GM12878 (cell line): Measurements from ENCODE around the gene PDE9A. TPM values are rescaled to one million over a fixed set of nuclear protein-coding genes. Genes with fewer than 3 reads are reported as not detected.

Source experiments
- ATAC-seq: fragments of 200-7000 bp; cut with Tn5 transposase; 3 replicates; pipeline ENCODE4 v1.9.1; 2020; ENCODE audit warnings: mild to moderate bottlenecking, moderate library complexity
- BruUV-seq: library from RNA; stranded (reverse); fragments of 400-500 nt; replicated peaks from 2 replicates; lab custom pipeline; 2021; lab: Mats Ljungman, UMichigan
- CTCF ChIA-PET: fragments of 300-600 bp; sonication (Branson Sonifier 250); formaldehyde crosslinking; extraction: SDS; loops from one replicate; lab custom pipeline; 2021; ENCODE audit warnings: inconsistent platforms; lab: Yijun Ruan, JAX
- POLR2A ChIA-PET: fragments of 350-600 bp; formaldehyde crosslinking; extraction: SDS; loops from one replicate; lab custom pipeline; 2021; ENCODE audit warnings: inconsistent platforms; lab: Charles Lee
- RAD21 ChIA-PET: fragments of 300-600 bp; sonication (Branson Sonifier 250); formaldehyde crosslinking; loops from one replicate; lab custom pipeline; 2023; ENCODE audit warnings: antibody characterized with exemption; ENCODE audit not compliant: unreplicated experiment; lab: Charles Lee
- SMC1A ChIA-PET: fragments of 300-600 bp; sonication (Branson Sonifier 250); formaldehyde crosslinking; loops from one replicate; lab custom pipeline; 2023; ENCODE audit not compliant: unreplicated experiment, uncharacterized antibody; lab: Charles Lee
- DNase-seq: peaks from one replicate; pipeline ENCODE4 v3.0.0-alpha.2; 2011; ENCODE audit warnings: low read depth, low spot score
- FAIRE-seq: peaks from 3 replicates; lab custom pipeline; 2011; peaks lifted over from hg19 to GRCh38; lab: Jason Lieb, UNC
- H2AFZ ChIP-seq: 2 replicates; pipeline ENCODE4 v1.6.0; 2011; ENCODE audit warnings: low read depth, low read length, control low read depth; ENCODE audit not compliant: control insufficient read depth
- H3K27ac ChIP-seq: 2 replicates; pipeline ENCODE4 v1.5.1; 2011; ENCODE audit warnings: control low read depth; ENCODE audit not compliant: control insufficient read depth, insufficient read depth
- H3K27me3 ChIP-seq, 2 experiments: replicated peaks in 1 of 2; 2 replicates each; pipeline versions ENCODE4 v1.6.0 to v1.6.1; 2011; ENCODE audit warnings: low read length in 1 of 2; ENCODE audit not compliant: control insufficient read depth in 2 of 2, insufficient read depth in 2 of 2
- H3K36me3 ChIP-seq, 2 experiments: 2 replicates each; pipeline ENCODE4 v1.5.1; 2011; ENCODE audit warnings: low read length in 1 of 2; ENCODE audit not compliant: control insufficient read depth in 2 of 2, insufficient read depth in 2 of 2
- H3K4me1 ChIP-seq: 2 replicates; pipeline ENCODE4 v1.6.1; 2011; ENCODE audit warnings: mild to moderate bottlenecking, low read length, moderate library complexity, mixed read lengths; ENCODE audit not compliant: control insufficient read depth, insufficient read depth
- H3K4me2 ChIP-seq: 2 replicates; pipeline ENCODE4 v1.6.0; 2011; ENCODE audit warnings: control low read depth; ENCODE audit not compliant: control insufficient read depth, insufficient read depth
- H3K4me3 ChIP-seq: fragments of 200-600 bp; sonication (generic); 2 replicates; pipeline ENCODE4 v1.5.1; 2016
- H3K79me2 ChIP-seq: 2 replicates; pipeline ENCODE4 v1.6.0; 2011; ENCODE audit warnings: low read length; ENCODE audit not compliant: control insufficient read depth, insufficient read depth
- H3K9ac ChIP-seq: 2 replicates; pipeline ENCODE4 v1.8.0; 2011; ENCODE audit warnings: low read length, control low read depth, mixed read lengths; ENCODE audit not compliant: control insufficient read depth, insufficient read depth
- H3K9me3 ChIP-seq: replicated peaks from 3 replicates; pipeline ENCODE4 v1.5.1; 2011; ENCODE audit warnings: mild to moderate bottlenecking, low read length; ENCODE audit not compliant: control insufficient read depth, insufficient read depth
- H4K20me1 ChIP-seq: 2 replicates; pipeline ENCODE4 v1.6.0; 2011; ENCODE audit not compliant: control insufficient read depth, insufficient read depth
- ATF3 ChIP-seq: IDR thresholded peaks from 2 replicates; pipeline ENCODE4 v1.6.1; 2011; ENCODE audit warnings: low read depth, mild to moderate bottlenecking, low read length, moderate library complexity, borderline replicate concordance; ENCODE audit errors: extremely low read depth
- BCL11A ChIP-seq: IDR thresholded peaks from 2 replicates; pipeline ENCODE4 v1.6.1; 2011; ENCODE audit warnings: low read depth, low read length
- BRCA1 ChIP-seq: IDR thresholded peaks from 2 replicates; pipeline ENCODE4 v1.6.1; 2011; ENCODE audit warnings: low read depth, low read length, improper control_type of control experiment
- CBFB ChIP-seq: IDR thresholded peaks from 2 replicates; pipeline ENCODE4 v1.6.1; 2016; ENCODE audit warnings: antibody characterized with exemption, low read depth
- EED ChIP-seq: sonication (generic); IDR thresholded peaks from 2 replicates; pipeline ENCODE4 v1.6.1; 2016; ENCODE audit warnings: antibody characterized with exemption, low read depth
- EGR1 ChIP-seq, 2 experiments: IDR thresholded peaks; 1 replicate in 1 of 2; 2 replicates in 1 of 2; pipeline ENCODE4 v1.6.1; 2011 to 2012; ENCODE audit warnings: low read depth in 2 of 2, low read length in 2 of 2, borderline replicate concordance in 1 of 2, mild to moderate bottlenecking in 1 of 2, moderate library complexity in 1 of 2
- JUNB ChIP-seq: IDR thresholded peaks from 2 replicates; pipeline ENCODE4 v1.6.1; 2016; ENCODE audit warnings: antibody characterized with exemption, mild to moderate bottlenecking
- NFXL1 ChIP-seq: fragments of 450-650 bp; IDR thresholded peaks from 2 replicates; pipeline ENCODE4 v1.6.1; 2017; ENCODE audit warnings: antibody characterized with exemption, mild to moderate bottlenecking, borderline replicate concordance
- PAX5 ChIP-seq: IDR thresholded peaks from 2 replicates; pipeline ENCODE4 v1.6.1; 2011; ENCODE audit warnings: low read depth, low read length, borderline replicate concordance
- REST ChIP-seq: IDR thresholded peaks from 2 replicates; pipeline ENCODE4 v1.6.1; 2012; ENCODE audit warnings: mild to moderate bottlenecking, low read depth, low read length
- RFX5 ChIP-seq: IDR thresholded peaks from 2 replicates; pipeline ENCODE4 v1.6.1; 2011; ENCODE audit warnings: low read depth, low read length, improper control_type of control experiment
- SKIL ChIP-seq: fragments of 450-650 bp; IDR thresholded peaks from 2 replicates; pipeline ENCODE4 v1.6.1; 2017; ENCODE audit warnings: mild to moderate bottlenecking, low read depth, inconsistent platforms; ENCODE audit not compliant: poor library complexity, severe bottlenecking
- SPI1 ChIP-seq: IDR thresholded peaks from 2 replicates; pipeline ENCODE4 v1.6.1; 2011; ENCODE audit warnings: low read depth, mild to moderate bottlenecking, low read length, moderate library complexity, borderline replicate concordance; ENCODE audit not compliant: insufficient read depth
- SREBF2 ChIP-seq: IDR thresholded peaks from 2 replicates; pipeline ENCODE4 v1.6.1; 2012; ENCODE audit warnings: mild to moderate bottlenecking, low read length
- TCF12 ChIP-seq: IDR thresholded peaks from 2 replicates; pipeline ENCODE4 v1.6.1; 2011; ENCODE audit warnings: low read depth, mild to moderate bottlenecking, low read length
- YBX1 ChIP-seq: fragments of 450-650 bp; IDR thresholded peaks from 2 replicates; pipeline ENCODE4 v1.6.1; 2016; ENCODE audit warnings: antibody characterized with exemption
- WGBS: methylation state at CpG from one replicate; pipeline ENCODE4 v1.1.6; 2016; ENCODE audit warnings: low lambda C conversion rate; ENCODE audit not compliant: insufficient replicate concordance, insufficient coverage; ENCODE audit errors: missing lambda C conversion rate; 5-methylcytosine and 5-hydroxymethylcytosine counted together
- in situ Hi-C: fragments of 300-500 bp; cut with MboI; formaldehyde crosslinking; loops from 9 replicates; pipeline ENCODE4 v1.14.3; 2018; ENCODE audit warnings: mixed read lengths
- intact Hi-C: fragments of 100-400 bp; cut with micrococcal nuclease; formaldehyde crosslinking; loops from one replicate; pipeline ENCODE4 v1.14.2; 2022; ENCODE audit not compliant: unreplicated experiment
- polyA plus RNA-seq, 11 experiments: library from polyadenylated mRNA; depleted of rRNA in 4 of 11; unstranded in 6 of 11; stranded (reverse) in 5 of 11; fragments of >200 nt; fragmentation: Nextera tagmentation in 4 of 11; fragmentation: Illumina TruSeq in 1 of 11; extraction: Ambion mirVana in 4 of 11; extraction: Trizol in 1 of 11; gene quantifications; 1 replicate in 1 of 11; 2 replicates in 10 of 11; pipeline versions ENCODE4 v1.2.1 to v1.2.3, GENCODE V29; 2011 to 2016; ENCODE audit warnings: inconsistent platforms in 2 of 11, missing spikeins in 2 of 11, low read depth in 1 of 11
- total RNA-seq, 4 experiments: library from RNA; depleted of rRNA in 3 of 4; stranded (reverse); fragments of >200 nt in 3 of 4; fragmentation: Illumina TruSeq in 1 of 4; extraction: Trizol in 1 of 4; gene quantifications; 2 replicates each; pipeline versions ENCODE4 v1.2.1 to v1.2.3, GENCODE V29; 2013 to 2021

The PDE9A gene
- total and polyA plus RNA-seq, 10 of the 15 experiments (the other 5 are each of a cell fraction or from before 2014, with no cell fraction given): 0.08 to 0.45 (median 0.20) TPM; not detected in 1

- no peak for TF ChIP-seq ATF3
- TF ChIP-seq EED: no peak
- no peak for TF ChIP-seq RFX5
- TF ChIP-seq TCF12: no peak
- TF ChIP-seq SKIL: no peak
- TF ChIP-seq SPI1: no peak
- TF ChIP-seq NFXL1: no peak
- TF ChIP-seq BCL11A: no peak
- no peak for TF ChIP-seq JUNB
- no peak for TF ChIP-seq YBX1
- TF ChIP-seq BRCA1: no peak
- TF ChIP-seq, all 136 proteins: peak for 0
Observed at GRCh38 chr21:42666925-42667324, 13.5 kb downstream of the PDE9A start (continued).

- SMC1A ChIA-PET: no interaction called here
- H3K9ac ChIP-seq: no peak overlapping the region
- POLR2A ChIA-PET: no interaction called here
- FAIRE-seq (no peak), DNase-seq (no peak), ATAC-seq (no peak)
- CTCF ChIA-PET: no interaction called here
- no peaks in the 10 kb centered on the region for H3K36me3 ChIP-seq
- no peak overlapping the region for H2AFZ ChIP-seq
- WGBS: 50% methylated on average over 28 of the region's 34 CpGs
- H3K27ac ChIP-seq: no peak overlapping the region
- no peak overlapping the region for H3K4me2 ChIP-seq
- no peaks in the 10 kb centered on the region; the same call in 2 of the 3 replicates for H3K9me3 ChIP-seq
- no peaks in the 10 kb centered on the region for H3K79me2 ChIP-seq
- H3K4me3 ChIP-seq: no peak overlapping the region
- in situ Hi-C loops: no loop called here
- RAD21 ChIA-PET: no interaction called here
- H4K20me1 ChIP-seq: no peaks in the 10 kb centered on the region
- H3K27me3 ChIP-seq: peaks cover 0 to 2% of the 10 kb centered on the region in 2 experiments; a peak in 1 of 4 replicates
- no TSS peak for BruUV-seq
- H3K4me1 ChIP-seq: no peaks in the 10 kb centered on the region
- intact Hi-C loops: no loop called here
- TF ChIP-seq SPI1: no peak
- no peak for TF ChIP-seq CBFB
- TF ChIP-seq PAX5: no peak
- TF ChIP-seq REST: no peak
- no peak for TF ChIP-seq SREBF2
- no peak for TF ChIP-seq EGR1 (IDR thresholded peaks at IDR 0.05; ENCODE audit: borderline replicate concordance in 1 of 2, low read depth in 2 of 2, low read length in 2 of 2)
Observed at GRCh38 chr21:42668298-42668992, 15.0 kb downstream of the PDE9A start.
